K562 (cell line): Measurements from ENCODE around the gene SEC31A. TPM values are rescaled to one million over a fixed set of nuclear protein-coding genes. Genes with fewer than 3 reads are reported as not detected.

Source experiments
- POU5F1 ChIP-seq: fragments of 150-350 bp; IDR thresholded peaks from 2 replicates; pipeline ENCODE4 v1.6.1; 2014; ENCODE audit warnings: borderline replicate concordance, low read length, low read depth, mild to moderate bottlenecking; ENCODE audit not compliant: partially characterized antibody
- RERE ChIP-seq: sonication (generic); formaldehyde crosslinking; IDR thresholded peaks from 2 replicates; pipeline ENCODE4 v1.8.0; 2023; ENCODE audit warnings: missing genetic modification reagents, mild to moderate bottlenecking, borderline replicate concordance
- ZBTB49 ChIP-seq: sonication (generic); formaldehyde crosslinking; IDR thresholded peaks from 2 replicates; pipeline ENCODE4 v1.8.0; 2022; ENCODE audit warnings: missing genetic modification reagents, mild to moderate bottlenecking, borderline replicate concordance
- polyA plus RNA-seq, 8 experiments: library from polyadenylated mRNA; depleted of rRNA in 4 of 8; stranded (reverse) in 5 of 8; unstranded in 3 of 8; fragments of >200 nt; fragmentation: Nextera tagmentation in 2 of 8; fragmentation: Illumina TruSeq in 1 of 8; extraction: Ambion mirVana in 2 of 8; extraction: Trizol in 1 of 8; gene quantifications; 2 replicates each; pipeline versions ENCODE4 v1.2.1 to v1.2.3, GENCODE V29; 2011 to 2014; ENCODE audit warnings: inconsistent platforms in 1 of 8, missing spikeins in 1 of 8
- total RNA-seq, 7 experiments: library from RNA; depleted of rRNA in 6 of 7; stranded (reverse); fragments of >200 nt in 6 of 7; fragmentation: Illumina TruSeq in 2 of 7; extraction: Trizol in 2 of 7; gene quantifications; 2 replicates each; pipeline versions ENCODE4 v1.2.1 to v1.2.3, GENCODE V29; 2011 to 2021; ENCODE audit warnings: low replicate concordance in 1 of 7

Gene SEC31A
- total and polyA plus RNA-seq, 9 of the 15 experiments (the other 6 are each of a cell fraction or from before 2014, with no cell fraction given), result 78.9 to 241 (median 173) TPM

- TF ChIP-seq ZBTB49 (CRISPR knock-in tag) (no peak), RERE (CRISPR knock-in tag) (no peak), POU5F1 (no peak)
These were observed 1.5 kb upstream of the SEC31A start (continued) for GRCh38 chr4:82892467-82892802.
